ENCODE results near the gene PPT2.

PPT2 gene

DNA sequence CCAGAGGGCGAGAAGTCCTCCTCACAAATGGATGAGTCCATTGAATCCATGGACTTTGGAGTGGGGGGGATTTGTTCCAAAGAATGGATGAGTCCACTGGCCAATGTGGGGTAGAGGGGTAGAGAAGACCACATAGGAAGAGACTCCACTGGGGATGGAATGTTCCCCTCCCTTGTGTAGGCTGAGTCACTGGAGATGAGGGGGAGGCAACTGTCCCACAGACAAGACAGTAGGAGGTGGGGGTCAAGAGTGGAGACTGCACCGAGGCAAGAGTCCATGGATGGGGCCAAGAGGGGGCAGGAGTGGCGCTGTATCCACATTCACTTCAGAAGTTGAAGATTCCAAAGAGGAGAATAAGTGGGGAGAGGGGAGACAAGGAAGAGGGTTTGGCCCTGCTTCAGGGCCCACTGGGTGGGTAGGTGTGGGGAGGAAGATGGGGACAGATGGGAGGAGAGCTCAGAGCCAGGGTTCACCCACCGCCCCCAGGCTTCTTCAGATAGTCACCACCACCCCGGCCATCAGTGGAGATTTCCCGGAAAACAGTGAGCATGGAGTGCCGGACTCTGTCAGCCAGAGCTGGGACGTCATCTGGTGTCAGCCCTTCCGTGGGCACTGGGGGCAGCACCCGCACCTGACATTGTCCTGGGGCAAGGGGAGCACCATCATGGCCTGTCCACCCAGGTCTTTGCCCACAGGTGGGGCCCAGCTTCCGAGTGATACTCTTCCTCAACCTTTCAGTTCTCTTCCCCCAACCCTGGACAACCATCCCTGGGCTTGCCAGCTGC, 15.1 kb downstream of the PPT2 start:
- TF ChIP-seq, protein P1, sequence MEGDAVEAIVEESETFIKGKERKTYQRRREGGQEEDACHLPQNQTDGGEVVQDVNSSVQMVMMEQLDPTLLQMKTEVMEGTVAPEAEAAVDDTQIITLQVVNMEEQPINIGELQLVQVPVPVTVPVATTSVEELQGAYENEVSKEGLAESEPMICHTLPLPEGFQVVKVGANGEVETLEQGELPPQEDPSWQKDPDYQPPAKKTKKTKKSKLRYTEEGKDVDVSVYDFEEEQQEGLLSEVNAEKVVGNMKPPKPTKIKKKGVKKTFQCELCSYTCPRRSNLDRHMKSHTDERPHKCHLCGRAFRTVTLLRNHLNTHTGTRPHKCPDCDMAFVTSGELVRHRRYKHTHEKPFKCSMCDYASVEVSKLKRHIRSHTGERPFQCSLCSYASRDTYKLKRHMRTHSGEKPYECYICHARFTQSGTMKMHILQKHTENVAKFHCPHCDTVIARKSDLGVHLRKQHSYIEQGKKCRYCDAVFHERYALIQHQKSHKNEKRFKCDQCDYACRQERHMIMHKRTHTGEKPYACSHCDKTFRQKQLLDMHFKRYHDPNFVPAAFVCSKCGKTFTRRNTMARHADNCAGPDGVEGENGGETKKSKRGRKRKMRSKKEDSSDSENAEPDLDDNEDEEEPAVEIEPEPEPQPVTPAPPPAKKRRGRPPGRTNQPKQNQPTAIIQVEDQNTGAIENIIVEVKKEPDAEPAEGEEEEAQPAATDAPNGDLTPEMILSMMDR (IDR thresholded peaks at IDR 0.05) = no peak

DNA sequence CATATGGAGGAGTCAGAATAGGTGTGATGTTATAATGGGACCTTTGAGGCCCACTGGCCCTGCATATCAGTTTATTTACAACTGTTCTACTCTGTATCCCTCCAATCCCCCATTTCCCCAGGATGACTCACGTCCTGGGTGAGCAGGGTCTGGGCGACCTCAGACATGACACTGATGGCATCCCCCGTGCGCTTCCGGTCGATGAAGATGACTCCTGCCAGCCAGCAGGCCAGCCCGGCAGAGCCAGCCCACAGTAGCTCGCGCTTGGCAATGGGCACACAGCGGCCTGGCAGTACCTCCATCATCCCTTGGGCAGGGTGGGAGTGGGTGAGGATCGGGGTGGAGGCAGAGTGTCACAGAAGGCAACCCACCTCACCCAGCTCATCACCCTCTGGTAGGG, 16.4 kb downstream of the PPT2 start:
- TF ChIP-seq, protein P1 (IDR thresholded peaks at IDR 0.05) = no peak

DNA sequence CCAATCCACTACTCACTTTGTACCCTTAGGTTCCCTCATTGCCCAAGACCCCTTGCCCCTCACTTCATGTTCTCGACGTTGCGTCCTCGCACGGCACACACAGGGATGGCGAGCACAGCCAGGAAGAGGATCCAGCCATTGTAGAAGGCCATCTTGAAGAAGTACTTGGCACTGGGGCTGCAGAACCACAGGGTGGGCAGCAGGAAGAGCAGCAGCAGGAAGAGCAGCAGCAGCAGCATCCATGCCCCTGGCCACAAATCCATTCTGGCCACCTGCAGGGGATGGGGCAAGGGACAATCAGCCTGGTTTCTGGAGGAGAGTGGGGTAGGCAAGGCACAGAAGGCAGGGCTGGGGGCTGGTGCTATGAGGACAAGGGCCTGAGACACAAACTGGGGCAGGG, 17.3 kb downstream of the PPT2 start:
- TF ChIP-seq, protein P1 (IDR thresholded peaks at IDR 0.05) = no peak

DNA sequence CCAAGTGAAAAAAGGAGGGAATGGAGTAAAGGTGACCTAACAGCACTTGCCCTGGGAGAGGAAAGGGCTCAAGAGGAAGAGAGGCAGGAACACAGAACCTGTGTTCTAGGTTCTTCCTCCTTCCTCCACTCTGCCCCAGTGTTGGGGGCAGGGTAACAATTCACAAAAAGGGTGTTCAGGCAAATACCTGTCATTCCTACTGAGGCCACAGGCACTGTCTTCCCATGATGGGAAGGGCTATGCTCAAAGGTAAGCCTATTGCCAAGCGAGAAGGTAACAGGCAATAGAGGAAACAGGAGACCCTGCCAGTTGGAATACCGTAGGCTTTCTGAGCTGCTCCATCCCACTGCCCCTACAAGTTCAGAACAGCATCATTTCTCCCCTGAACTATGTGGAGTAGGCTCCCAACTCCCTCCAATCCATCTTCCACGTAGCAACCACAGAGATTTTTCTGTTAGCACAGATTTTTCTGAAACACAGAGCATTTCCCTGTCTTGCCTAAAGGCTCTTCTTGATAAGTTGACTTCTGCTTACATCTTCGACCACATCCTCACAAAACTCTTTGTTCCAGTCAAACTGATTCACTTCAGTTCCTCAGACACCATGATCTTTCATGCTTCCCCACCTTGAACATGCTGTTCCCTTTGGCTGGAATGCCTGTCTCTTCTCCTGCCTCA, 19.2 kb downstream of the PPT2 start:
- TF ChIP-seq, protein P1 (IDR thresholded peaks at IDR 0.05) = no peak

DNA sequence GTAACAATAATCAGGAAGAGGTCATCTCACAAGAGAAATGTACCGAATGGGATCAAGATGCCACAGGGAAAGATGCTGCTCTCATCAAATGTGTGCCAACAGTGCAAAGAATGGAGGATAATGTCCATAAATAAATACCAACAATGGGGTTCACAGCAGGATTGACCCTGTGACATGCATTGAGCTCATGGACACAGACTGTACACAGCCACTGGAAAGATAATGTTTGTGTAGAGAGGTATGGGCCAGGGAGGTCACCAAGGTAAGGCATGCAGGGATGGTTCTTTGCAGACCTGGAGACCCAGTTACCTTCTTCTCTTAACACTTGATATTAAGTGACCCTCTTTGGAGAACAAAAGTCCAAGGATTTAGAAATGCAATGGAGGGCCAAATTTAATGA, 20.5 kb downstream of the PPT2 start:
- TF ChIP-seq, protein P1 (IDR thresholded peaks at IDR 0.05) = no peak

DNA sequence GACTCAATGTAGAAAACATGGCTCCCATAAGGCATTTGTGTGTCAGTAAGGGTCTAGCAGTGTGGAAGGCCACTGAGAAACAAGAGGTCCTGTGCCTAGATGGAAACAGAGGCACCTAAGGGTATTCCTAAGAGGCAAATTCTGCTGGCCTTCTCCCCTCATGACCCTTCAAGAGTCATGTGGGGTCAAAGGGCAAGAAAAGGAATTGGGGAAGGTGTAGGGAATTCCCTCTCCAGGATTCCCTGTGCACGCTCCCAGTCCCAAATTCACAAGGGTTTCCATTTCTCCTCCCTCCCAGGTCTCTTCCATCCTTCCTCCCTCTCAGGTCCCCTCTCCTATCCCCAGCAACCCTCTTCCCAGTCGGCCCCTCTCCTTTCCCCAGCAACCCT, 21.4 kb downstream of the PPT2 start:
- TF ChIP-seq, protein P1 (IDR thresholded peaks at IDR 0.05) = no peak

DNA sequence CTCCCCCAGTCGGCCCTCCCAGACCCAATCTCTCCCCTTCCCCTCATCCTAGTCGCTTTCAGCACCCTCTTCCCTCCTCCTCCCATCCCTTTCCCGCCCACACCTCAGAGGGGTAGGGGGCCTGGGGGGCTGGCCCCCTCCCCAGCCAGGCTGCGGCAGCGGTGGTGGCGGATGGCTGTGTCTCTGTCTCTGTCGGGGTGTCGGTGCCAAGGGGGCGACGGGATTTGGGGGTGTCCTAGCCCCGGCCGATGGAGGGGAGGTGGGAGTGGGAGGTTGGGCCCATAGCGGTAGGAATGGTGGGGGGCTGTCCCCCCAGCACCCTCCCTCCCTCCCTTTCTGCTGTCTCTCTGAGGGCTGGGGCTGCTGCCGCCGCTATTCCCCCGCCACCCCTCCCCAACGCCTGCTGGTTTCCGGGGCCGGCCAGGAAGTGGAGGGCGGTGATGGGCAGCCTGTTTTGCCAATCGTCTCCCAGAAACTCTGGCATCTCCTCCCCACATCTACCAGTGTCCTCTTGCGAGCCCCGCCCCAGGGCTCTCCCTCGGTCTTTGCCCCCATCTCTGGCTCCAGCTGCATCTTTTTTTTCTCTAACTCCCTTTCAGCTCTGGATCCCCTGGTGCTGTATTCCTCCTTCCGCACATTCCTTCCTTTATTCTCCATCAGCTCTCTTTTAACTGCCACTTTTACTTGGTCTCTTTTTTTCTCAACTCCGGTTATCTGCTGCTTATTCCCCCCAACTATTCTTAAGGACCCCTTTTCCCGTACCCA, 22.0 kb downstream of the PPT2 start, which contains the start of gene AGPAT1:
AGPAT1 (minus strand) TSS at position 374 of the 765 bp plus-strand sequence. CDS start 4,588 bp downstream, outside the sequence.
- TF ChIP-seq, protein P1 (IDR thresholded peaks at IDR 0.05) = no peak

Data from LNCAP (cell line).